GM12801 (cell line): ENCODE measurements around the gene MGME1.

Experiments used
- TF ChIP-seq, protein P1 (sequence below): IDR thresholded peaks from one replicate; pipeline ENCODE4 v1.5.1; 2011; ENCODE audit warnings: control low read depth; ENCODE audit not compliant: insufficient read length; ENCODE audit errors: extremely low read depth

MGME1 gene, protein sequence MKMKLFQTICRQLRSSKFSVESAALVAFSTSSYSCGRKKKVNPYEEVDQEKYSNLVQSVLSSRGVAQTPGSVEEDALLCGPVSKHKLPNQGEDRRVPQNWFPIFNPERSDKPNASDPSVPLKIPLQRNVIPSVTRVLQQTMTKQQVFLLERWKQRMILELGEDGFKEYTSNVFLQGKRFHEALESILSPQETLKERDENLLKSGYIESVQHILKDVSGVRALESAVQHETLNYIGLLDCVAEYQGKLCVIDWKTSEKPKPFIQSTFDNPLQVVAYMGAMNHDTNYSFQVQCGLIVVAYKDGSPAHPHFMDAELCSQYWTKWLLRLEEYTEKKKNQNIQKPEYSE

DNA sequence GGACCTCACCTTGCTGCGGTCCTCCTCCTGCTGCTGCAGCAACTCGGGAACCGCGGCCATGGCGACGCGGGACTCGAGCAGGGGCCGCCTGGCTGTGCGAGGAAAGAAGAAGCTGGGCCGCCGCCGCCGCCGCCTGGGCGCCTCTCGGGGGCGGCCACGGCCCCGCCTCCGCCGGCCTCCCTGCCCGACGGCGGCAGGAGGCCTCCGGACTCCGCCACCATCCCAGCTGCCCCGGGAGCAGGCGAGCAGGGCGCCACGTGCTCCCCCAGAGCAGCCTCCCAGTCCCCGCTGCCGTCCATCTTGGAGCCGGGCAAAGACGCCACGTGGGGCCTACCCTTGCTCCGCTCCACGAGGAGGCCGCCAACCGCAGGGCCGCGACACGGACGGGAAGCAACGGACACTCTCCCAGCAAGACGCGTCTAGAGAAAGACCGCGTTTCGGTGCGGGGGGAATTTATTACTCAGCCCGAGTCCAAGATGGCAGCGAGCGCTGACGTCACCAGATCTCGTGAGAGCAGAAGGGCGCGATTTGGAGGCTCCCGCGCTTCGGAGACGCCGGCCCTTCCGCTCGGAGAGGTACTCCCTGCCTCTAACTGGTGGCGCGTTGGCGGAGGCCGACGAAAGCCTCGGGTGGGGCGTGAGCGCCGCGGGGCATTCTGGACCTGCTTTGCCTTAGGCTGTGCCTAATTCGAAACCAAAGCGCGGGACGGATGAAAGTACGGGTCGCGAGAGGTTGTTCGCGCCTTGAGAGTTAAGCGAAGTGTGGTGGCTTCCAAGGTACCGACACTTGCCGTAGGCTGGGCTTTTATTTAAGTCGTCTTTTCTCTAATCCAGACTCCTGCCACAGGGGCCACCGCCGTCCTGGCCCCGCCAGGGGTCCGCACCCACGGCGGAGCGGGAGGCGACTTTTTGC is at the start of gene MGME1, which contains the start of gene SNX5:
Gene MGME1, plus strand, starts transcription at position 653 of the 912 bp plus-strand sequence. CDS start 842 bp downstream, outside the sequence.
Gene SNX5, minus strand, starts transcription at position 429 of the 912 bp plus-strand sequence. Its CDS starts 369 bp downstream, at position 60.
- TF ChIP-seq, protein P1, sequence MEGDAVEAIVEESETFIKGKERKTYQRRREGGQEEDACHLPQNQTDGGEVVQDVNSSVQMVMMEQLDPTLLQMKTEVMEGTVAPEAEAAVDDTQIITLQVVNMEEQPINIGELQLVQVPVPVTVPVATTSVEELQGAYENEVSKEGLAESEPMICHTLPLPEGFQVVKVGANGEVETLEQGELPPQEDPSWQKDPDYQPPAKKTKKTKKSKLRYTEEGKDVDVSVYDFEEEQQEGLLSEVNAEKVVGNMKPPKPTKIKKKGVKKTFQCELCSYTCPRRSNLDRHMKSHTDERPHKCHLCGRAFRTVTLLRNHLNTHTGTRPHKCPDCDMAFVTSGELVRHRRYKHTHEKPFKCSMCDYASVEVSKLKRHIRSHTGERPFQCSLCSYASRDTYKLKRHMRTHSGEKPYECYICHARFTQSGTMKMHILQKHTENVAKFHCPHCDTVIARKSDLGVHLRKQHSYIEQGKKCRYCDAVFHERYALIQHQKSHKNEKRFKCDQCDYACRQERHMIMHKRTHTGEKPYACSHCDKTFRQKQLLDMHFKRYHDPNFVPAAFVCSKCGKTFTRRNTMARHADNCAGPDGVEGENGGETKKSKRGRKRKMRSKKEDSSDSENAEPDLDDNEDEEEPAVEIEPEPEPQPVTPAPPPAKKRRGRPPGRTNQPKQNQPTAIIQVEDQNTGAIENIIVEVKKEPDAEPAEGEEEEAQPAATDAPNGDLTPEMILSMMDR: no peak

DNA sequence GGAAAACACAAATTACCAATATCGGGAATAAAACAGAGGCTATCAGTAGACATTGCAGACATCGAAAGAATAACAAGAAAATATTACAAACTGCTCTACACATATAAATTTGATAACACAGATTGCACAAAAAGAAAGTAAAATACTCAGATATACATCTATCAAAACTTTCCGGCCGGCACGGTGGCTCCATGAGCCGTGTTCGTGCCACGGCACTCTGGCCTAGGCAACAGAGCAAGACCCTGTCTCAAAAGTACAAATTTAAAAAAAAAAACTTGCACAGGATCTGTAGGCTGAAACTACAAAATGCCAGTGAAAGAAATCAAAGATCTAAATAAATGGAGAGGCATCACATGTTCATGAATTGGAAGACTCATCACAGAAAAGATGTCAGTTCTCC is 49.7 kb upstream of the MGME1 start:
- TF ChIP-seq, protein P1: no peak

DNA sequence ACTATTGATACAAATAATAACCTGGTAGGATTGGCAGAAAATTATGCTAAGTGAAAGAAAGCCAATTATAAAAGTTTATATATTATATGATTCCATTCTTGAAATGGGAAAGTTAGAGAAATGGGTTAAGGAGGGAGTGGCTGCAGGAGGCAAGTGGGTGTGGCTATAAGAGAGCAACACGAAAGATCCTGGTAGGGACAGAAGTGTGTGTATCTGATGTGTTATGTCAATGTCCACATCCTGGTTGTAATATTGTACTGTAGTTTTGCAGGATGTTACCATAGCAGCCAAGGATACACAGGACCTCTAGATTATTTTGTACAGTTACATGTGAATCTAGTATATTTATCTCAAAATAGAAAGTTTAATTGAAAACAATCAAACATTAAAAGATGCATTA is 47.0 kb upstream of the MGME1 start:
- TF ChIP-seq, protein P1: no peak

DNA sequence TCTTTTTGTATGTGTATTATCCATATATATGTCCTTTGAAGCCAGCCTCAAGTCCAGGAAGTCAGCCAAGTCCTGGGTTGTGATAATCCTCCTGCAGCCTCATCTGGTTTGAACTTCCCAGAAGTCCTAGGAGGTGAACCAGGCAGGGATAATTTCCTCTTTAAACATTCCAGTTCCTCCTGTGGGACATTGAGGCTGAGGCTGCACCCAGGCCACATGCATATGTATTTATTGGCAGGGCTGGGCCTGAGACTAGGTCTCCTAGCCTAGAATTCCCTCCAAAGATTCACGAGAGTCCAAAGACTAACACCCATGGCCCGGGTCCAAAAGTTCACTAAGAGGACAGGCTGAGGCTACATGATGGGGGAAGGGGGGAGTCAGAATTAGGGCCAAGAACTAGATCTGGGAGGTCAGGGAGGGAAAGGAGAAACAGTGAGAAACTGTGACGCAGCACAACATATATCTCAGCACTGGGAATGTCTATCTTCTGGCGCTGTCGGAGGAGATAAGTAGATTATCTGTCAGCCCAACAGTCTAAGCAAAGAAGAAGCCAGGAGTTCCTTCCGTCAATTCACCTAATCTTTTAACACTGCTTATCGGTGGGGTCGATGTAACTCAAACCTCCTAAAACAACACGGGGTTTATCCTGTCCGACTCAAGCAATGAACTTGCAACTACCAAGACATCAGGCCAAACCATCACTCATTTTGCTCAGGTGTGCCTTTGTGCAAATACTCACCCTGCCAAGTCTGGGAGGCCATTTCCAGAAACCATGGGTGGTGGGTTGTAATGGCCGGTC is 43.5 kb upstream of the MGME1 start:
- TF ChIP-seq, protein P1: no peak

DNA sequence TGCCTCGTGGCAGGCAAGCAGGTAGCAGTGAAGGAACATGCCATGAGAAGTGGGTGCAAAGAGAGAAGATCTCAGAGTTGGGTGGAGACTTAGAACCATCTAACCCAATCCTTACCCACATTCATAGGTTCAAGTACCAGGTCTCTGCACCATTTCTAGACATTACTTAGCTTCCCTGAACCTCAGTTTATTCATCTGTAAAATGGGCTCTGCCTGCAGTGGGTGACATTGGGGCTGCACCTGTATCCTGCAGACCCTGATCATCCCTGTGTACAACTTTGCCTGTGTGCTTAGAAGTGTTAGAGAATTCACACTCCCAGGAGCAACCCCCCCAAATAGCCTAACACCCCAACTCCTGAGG is 42.9 kb upstream of the MGME1 start:
- TF ChIP-seq, protein P1: no peak

DNA sequence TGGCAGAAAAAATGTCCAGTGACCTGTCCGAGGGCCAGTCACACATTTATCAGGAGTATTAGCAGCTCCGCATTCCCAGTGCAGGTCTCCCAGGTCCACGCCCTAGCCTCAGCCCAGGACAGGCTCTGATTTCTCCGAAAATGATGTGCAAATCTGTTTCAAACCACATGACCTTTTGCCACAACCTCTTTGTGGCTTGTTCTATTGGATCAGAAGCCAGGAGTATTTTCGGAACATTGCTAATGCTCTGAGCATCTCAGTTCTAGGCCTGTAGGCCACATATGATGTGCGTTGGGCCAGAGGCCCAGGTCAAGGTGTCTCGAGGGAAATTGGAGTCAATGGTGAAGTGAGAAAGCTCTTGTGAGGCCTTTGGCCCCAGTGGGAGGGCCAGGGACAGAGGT is 40.6 kb upstream of the MGME1 start:
- TF ChIP-seq, protein P1: no peak
